Stomach (tissue), 4 donors: Measurements from ENCODE around the gene ODF2.

ENCODE experiments used
- POLR2A ChIP-seq, 4 donors: fragments of 450-650 bp; IDR thresholded peaks; one replicate each; pipeline ENCODE4 v1.6.1; 2016; ENCODE audit warnings: antibody characterized with exemption in 4 of 4, control low read depth in 2 of 4, mild to moderate bottlenecking in 1 of 4, moderate library complexity in 1 of 4
- POLR2AphosphoS5 ChIP-seq, 3 donors: sonication (generic); formaldehyde crosslinking; IDR thresholded peaks; one replicate each; pipeline ENCODE4 v1.6.1; 2016; ENCODE audit warnings: antibody characterized with exemption in 3 of 3
- TF ChIP-seq, protein P1 (sequence below), 7 experiments: fragments of 450-650 bp in 4 of 7; fragments of 200-600 bp in 3 of 7; sonication (generic) in 3 of 7; IDR thresholded peaks; one replicate each; pipeline ENCODE4 v1.5.1; 2016 to 2019; ENCODE audit warnings: antibody characterized with exemption in 7 of 7, control low read depth in 2 of 7, mild to moderate bottlenecking in 1 of 7

GRCh38 chr9:128421482-128421996 lies 34.3 kb upstream of the ODF2 start:
- TF ChIP-seq POLR2A (IDR thresholded peaks at IDR 0.05) = no peak
- no peak for TF ChIP-seq POLR2AphosphoS5 (IDR thresholded peaks at IDR 0.05)
- TF ChIP-seq, protein P1, sequence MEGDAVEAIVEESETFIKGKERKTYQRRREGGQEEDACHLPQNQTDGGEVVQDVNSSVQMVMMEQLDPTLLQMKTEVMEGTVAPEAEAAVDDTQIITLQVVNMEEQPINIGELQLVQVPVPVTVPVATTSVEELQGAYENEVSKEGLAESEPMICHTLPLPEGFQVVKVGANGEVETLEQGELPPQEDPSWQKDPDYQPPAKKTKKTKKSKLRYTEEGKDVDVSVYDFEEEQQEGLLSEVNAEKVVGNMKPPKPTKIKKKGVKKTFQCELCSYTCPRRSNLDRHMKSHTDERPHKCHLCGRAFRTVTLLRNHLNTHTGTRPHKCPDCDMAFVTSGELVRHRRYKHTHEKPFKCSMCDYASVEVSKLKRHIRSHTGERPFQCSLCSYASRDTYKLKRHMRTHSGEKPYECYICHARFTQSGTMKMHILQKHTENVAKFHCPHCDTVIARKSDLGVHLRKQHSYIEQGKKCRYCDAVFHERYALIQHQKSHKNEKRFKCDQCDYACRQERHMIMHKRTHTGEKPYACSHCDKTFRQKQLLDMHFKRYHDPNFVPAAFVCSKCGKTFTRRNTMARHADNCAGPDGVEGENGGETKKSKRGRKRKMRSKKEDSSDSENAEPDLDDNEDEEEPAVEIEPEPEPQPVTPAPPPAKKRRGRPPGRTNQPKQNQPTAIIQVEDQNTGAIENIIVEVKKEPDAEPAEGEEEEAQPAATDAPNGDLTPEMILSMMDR (IDR thresholded peaks at IDR 0.05) = no peak
